ENCODE measurements around the gene MKS1.

MKS1 gene

DNA sequence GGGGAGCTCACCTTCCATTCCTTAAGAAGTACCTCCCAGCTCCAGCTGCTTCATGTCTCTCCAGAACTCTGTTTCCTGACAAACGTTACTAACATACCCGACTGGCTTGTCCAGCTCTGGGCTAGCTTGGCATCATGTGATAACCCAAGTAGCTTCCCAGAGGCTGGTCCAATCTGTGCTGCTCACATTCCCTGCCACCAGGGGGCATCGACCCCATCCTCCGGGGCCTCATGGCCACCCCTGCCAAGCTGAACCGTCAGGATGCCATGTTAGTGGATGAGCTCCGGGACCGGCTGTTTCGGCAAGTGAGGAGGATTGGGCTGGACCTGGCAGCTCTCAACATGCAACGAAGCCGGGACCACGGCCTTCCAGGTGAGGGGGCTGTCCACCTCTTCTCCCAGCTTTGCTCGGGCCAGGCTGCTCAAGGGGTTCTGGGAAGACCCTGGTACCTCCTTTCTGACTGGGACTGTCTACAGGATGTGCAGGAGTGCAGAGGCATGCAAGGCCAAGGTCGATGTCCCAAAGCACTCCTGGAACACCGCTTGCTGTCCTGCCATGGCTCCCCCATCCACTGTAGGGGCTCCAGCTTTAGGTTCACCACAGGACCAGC lies 18.9 kb downstream of the MKS1 start:
- peak; percentile 61 for DNase-seq (ENCODE audit: low spot score)

DNA sequence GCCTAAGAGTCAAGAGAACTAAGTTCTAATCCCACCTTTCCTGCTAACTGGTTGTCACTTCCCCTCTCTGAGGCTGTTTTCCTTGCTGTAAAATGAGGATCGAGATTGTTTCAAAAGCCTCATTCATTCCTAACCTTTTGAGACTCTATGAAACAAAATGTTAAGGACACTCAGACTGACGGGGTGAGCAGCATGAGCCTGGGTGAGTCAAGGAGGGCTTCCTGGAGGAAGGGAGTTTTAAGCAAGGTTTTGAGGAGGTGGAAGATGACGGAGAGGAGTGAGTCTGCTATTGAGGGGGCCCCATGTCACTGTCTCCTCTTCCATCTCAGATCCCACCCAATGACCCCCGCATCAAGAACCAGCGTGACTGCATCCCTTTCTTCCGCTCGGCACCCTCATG lies 22.4 kb downstream of the MKS1 start:
- no peak for DNase-seq (ENCODE audit: low spot score)

DNA sequence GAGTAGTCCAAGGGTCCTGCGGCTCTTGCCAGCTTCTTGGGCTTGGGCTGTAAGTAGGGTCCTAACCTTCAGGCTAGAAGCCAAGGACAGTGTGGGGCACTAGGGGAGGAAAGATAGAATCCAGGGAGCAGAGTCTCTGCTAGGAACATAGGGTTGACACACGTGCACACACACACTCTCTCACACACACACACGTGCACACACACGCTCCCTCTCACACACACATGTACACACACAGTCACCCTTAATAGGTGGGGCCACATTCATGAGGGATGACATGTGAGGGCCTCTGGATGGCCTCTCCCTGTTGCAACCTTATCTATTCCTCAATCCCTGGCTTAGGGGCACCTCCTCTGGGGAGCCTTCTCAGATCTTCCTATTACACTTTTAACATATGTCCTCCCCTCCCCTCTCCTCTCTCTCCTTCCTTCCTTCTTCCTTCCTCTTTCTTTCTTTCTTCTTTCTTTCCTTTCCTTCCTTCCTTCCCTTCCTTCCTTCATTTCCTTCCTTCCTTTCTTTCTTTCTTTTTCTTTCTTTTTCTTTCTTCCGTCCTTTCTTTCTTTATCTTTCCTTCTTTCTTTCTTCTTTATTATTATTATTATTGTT lies 23.4 kb downstream of the MKS1 start:
- no peak for DNase-seq (ENCODE audit: low spot score)

DNA sequence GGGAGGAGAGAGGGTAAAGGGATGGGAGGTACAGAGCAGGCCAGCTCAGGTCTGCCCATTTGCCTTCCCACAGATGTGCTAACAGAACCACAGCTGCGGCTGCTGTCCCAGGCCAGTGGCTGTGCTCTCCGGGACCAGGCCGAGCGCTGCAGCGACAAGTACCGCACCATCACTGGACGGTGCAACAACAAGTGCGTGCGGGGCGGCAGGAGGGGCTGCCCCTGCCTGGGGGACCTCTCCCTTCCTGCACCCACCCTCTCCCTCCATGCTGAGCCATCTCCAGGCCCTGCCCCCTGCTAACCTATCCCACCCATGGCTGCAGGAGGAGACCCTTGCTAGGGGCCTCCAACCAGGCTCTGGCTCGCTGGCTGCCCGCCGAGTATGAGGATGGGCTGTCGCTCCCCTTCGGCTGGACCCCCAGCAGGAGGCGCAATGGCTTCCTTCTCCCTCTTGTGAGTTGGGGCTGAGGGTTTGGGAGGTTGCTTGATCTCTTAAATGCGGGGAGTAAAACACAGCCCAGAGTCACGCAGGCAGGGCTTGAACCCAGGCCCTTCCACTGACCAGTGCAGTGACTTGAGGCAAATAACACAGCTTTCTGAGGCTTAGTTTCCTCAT lies 25.3 kb downstream of the MKS1 start:
- no peak for DNase-seq (ENCODE audit: low spot score)

DNA sequence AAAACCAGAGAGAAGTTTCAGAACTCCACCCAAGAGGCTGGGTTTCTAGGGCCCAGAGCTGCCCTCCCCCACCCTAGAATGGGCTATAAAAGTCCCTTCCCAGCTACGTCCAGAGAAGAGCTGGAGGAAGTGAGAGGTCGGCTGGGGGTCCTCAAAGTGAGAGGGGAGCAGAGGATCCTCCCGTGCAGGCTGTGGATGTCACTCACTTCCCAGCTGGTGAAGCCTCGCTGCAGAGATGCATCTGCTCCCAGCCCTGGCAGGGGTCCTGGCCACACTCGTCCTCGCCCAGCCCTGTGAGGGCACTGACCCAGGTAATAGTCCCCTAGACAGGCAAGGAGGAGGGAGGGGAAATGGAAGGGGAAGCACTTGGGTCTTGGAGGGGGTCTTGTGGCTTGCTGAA lies 26.4 kb downstream of the MKS1 start, which contains the start of gene EPX:
TSS of gene EPX (plus strand) at position 115 of the 400 bp plus-strand sequence. CDS start at position 236, 121 bp downstream.
- DNase-seq (ENCODE audit: low spot score), result no peak

DNA sequence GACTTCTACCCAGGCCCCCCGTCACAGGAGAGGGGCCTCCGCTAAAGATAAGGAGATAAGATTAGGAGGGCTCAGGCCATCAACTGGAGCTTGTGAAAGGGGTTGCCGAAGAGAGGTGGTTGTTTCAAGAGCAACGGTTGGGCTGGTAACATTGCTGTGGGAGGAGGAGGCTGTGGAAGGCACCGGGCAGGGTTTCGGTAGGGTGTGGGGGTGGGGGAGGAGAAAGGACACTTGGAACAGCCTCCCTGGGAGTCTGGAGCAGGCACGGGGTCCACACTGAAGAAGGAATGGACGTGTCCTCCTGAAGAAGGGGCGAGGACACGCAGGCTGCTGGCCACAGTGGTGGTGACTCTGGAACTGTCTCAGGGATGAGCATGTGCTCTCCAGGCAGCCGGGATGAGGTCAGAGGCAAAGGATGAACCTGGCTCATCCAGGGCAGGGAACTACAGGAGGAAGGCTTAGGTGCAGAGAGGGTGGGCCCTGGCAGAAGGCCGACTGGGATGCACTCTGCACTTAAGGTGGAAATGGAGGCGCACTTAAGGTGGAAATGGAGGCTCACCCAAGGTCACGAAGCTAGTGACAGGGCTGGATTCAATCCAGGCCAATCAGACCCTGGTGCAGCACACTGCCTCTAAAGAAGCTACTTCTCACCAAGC lies 27.7 kb downstream of the MKS1 start:
- DNase-seq (ENCODE audit: low spot score), result no peak

DNA sequence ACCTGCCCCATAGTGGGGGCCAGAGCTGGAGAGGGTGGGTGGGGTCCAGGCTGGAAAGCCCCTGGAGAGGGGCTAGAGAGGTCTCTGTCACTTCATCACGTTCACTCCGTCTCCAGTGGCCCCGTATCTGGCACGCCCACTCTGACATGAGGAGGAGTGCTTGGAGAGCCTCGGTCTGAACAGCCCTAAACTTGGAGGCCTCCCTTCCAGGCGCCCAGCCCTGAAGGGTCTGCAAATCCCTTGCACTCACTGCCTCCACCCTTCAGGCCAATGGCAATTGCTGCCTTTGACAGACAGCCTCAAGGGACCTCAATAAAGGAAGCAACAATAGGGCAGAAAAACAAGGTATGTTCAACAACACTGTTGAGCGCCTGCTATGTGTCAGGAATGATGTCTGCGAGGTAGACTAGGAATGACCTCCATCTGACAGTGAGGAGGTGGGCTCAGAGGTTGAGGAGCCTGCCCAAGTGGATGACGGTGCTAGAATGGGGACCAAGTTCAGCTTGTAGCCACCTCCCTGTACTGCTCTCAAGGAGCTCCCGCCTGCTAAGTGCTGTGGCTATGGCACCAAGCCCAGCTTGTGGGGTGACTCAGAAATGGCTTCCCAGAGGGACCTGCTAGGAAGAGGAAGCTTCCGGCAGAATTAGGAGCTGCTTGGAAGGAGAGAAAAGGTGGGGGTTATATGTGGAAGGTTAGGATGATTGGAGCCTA lies 29.5 kb downstream of the MKS1 start:
- no peak for DNase-seq (ENCODE audit: low spot score)

DNA sequence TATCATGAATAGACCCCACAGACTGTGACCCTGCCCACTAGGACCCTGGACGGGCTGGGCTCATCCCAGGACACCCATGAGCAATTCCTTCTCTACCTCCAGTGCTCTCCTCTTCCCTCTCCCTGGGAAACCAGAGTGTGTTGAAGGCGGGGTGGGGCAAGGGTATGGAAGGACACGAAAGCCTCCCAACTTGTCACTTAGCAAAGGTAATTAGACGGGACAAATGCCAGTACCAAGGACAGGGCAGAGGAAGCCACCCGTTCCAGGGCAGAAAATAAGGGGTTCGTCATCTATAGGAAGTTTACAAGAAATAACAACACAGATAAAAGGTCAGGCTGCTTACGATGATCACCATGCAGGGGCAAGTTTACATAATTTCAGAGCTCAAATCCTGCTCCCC lies 31.4 kb downstream of the MKS1 start:
- no peak for DNase-seq (ENCODE audit: low spot score)

DNA sequence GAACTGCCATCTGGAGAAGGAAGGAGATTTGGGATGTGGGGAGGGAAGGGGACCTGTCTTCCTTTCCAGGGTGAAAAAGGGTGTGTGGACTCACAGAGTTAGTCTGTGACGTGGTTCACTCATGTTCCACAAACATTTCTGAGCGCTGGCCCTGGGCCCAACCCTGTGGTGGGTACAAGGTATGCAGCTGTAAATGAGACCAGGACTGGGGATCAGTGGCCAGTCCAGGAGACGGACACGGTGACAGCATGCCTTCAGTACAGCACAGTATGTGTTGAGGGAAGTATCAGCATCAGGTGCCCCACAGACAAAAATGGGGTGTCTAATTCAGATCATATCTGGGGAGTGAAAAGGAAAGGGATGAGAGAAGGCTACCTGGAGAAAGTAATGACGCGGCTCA lies 32.0 kb downstream of the MKS1 start:
- DNase-seq (ENCODE audit: low spot score), result no peak

DNA sequence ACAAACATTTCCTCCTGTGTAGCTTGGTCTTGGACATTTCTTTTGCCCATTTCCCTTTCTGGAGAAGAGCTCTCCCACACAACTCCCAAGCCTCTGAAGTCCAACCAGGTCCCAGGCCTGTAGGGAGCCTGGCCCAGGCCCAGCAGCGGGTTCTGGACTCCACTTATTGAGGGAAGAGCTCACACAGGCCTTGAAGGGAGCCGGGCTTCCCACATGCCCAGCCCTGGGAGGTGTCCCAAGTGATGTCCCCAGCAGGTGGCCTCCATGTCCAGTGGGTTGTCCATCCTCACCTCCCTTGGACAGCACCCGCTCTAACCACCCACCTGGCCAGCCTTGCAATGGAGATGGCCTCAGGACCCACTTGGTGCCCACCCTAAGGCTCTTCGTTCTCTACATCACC lies 32.5 kb downstream of the MKS1 start:
- DNase-seq (ENCODE audit: low spot score), result no peak

DNA sequence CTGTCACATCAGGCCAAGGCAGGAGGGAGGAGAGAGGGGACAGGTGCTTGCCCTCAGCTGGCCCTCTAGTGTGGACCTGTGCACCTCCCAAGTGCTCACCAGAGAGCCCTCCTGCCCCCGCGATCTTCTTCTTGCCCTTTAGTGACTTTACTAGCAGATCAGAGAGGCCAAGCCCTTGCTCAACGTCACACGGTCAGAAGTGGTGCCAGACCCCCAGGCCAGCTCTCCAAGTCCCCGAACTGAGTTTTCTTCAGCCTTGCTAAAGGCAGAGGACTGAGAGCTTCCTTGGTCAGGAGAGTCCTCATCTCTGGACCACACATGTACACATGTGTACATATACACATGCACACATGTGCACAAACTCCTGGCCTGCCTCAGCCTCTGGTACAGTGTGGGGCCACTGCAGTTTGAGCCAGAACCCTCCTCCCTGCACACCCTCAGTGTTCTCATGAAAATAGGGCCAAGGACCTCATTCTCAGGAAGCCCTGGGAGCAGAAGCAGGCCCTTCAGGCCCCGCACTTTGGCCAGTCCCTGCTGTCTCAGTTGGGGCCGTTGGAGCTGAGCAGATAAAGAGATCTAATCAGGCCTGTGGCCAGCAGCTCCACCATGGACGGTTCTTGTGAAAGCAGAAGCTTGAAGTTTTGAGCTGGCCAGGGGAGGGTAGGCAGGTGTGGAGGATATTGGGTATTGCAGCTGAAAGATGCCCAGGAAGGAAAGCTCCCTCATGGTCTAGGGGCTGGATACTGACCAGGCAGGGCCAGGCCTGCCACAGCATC lies 33.9 kb downstream of the MKS1 start:
- no peak for DNase-seq (ENCODE audit: low spot score)

DNA sequence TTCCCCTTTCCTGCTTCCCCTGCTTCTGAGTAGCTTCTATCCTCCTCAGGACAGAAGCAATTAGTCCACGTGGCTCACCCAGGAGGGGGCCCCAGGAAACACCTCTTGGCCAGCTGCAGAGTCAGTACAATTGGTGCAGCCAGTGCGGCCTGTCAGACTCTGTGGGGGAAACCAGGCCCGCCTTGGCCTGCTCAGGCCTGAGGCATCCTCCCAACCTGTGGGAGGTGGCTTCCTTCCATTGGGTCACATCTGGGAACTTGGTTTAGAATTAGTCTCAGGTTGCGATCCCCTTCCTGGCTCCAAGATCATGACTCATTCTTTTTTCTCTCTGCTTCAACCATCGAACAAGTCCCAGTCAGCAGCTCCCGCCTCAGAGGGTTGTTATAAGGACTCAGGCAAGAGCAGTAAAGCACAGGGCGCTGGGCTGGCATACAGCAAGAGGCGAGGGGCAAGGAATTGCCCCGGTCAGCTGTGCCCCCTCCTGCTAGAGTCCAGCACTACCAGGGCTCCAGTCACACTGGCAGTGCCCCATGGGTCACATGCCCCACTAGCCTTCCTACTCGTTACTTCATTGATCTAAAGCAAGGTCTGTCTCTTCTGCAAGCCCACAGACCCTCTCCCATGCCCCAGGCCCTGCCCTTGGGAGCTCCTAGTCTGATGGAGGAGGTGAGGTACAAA lies 34.6 kb downstream of the MKS1 start:
- DNase-seq (ENCODE audit: low spot score), result no peak

DNA sequence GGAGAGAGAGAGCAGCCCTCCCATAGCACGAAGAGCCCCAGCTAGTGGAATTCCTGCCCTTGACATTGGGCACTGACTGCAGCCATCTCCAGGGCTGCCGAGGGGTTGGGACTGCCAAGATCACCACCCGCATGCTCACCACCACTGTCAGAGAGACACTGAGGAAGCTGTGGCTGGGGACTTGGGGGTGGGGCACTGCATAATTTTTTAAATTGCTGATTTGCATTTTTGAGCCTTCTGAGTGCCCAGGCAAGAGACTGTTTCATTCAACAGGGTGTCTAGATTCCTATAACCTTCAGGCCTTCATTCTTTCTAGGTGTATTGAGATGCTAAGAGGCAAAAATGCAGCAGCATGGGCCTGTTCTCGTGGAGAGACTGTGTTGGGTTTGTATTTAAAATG lies 35.5 kb downstream of the MKS1 start:
- no peak for DNase-seq (ENCODE audit: low spot score)

DNA sequence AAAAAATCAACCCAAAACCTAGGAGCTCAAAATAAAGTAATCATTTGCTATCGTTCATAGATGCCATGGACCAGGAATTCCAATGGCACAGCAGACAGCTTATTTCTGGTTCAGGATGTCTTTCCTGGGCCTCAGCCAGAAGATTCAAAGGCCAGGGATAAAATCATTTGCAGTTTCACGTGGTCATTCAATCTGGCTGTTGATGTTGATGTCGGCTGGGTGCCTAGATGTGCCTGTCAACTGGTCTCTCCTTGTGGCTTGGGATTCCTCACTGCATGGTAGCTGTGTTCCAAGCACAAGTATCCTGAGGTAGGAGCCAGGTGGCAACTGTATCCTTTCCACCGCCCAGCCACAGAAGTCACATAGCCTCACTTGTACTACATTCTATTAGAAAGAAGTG lies 37.3 kb downstream of the MKS1 start:
- no peak for DNase-seq (ENCODE audit: low spot score)

DNA sequence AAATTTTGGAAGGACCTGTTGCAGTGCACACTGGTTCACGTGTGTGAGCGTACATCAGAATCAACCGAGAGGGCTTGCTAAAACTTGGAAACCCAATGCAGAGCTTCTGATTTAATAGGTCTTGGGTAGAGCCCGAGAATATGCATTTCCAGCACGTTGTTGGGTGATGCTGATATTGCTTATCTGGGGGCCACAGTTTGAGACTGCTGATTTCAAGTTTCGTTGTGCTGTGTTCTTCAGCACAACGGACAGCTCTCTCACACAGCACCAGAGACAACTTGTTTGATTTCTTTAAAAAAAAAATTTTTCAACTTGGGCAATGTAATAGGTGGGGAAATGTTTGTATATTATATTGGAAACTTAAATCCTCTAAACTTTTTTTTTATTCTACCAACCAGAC lies 42.9 kb downstream of the MKS1 start:
- DNase-seq (ENCODE audit: low spot score), result no peak

DNA sequence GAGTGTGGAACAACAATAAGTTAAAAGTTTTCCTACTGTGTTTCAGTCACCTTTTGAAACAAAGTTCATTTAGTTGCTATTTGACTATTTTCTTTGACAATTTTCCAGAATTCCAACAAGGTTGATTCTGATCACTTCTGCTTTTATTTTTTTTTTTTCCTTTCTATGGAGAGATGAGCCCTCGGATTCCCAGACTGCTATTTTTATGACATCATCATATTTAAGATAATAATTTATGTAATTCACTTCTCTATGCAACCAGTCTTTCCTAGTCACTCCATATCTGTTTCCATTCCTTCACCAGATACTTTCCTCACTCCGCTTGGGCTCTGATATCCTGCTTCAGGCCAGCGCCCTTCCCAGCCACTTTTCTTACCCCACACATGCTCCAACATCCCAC lies 44.2 kb downstream of the MKS1 start:
- DNase-seq (ENCODE audit: low spot score), result no peak

DNA sequence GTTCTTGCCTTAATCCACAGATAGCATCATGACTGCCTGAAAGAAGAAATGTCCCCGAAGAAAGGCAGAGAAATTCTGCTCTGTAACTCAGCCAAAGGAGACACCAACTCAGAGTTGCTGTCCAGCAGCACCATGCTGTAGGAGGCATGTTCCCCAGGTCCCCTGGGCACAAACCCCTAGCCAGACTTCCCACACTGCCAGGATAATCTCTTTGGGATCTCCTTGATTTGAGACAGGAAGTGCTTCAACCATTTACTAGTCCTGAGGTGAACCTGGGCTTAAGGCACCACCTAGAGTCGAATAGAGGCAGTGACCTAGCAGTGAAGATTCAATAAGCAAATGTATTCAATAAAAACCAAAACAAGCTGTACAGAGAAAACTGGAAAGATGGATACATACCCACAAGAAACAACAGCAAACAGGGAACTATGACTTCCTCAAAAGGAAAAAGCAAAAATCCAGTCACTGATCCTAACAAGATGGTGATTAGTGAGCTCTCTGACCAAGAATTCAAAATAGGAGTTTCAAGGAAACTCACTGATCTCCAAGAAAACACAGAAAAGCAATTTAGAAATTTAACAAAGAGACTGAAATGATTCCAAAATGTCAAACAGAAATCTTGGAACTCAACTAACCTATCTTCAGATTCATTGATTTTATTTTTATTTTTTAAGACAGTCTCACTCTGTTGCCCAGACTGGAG lies 46.5 kb downstream of the MKS1 start:
- DNase-seq (ENCODE audit: low spot score), result peak; percentile 44

DNA sequence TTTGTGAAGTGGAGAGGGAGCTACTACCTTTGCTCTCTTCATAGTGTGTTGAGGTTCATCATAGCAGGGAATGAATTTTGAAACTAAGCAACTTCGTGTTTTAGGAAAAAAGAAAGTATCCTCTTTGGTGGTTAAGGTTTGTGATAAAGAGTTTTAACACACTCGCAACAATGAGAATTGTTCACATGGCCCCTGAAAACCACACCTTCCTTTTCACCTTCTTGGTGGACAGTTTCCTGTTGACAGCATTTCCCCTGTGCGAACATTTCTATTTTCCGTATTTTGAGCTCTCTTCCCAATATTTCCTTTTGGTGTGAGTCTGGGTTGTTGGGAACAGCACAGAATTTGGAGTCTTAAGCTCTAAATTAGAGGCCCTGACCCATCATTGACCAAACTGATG lies 48.4 kb downstream of the MKS1 start:
- no peak for DNase-seq (ENCODE audit: low spot score)

DNA sequence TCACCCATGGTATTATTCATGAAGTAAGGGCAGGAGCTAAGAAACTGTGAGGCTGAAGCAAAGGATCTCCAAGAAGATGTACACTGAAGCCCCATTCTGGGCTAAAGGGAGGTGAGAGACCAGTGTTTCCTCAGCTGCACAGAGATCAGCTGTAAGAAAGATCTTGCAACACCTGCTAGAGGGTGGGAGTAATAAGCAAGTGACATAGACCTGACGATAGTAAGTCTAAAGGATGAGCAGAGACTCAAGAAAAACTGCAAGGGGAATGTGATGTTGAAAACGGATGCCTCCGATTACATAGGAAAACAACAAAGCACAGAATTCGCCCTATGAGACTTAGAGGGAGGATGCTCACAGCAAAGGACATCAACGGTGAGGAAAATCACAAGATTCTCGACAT lies 52.4 kb downstream of the MKS1 start, which contains the start of gene OR4D2:
TSS of gene OR4D2 (plus strand) at position 301 of the 400 bp plus-strand sequence. CDS start 2,674 bp downstream, outside the sequence.
- no peak for DNase-seq (ENCODE audit: low spot score)

DNA sequence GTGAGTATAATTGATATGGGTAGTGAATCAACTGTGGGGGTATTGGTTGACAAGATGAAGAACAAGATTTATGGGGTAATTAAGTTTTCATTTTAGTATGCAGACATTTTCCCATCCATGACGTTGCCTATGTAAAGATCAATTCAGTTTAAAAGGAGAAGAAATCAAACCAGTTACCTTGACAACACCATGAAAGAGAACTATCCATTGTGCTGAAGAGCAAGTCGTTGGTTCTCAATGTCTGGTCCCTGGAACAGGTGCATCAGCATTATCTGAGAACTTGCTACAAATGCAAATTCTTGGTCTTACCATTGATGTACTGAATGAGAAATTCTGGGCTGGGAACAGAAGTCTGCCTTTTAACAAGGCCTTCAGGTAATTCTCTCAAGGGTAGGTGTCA lies 53.1 kb downstream of the MKS1 start:
- DNase-seq (ENCODE audit: low spot score), result no peak
